HepG2 (cell line): ENCODE measurements around the gene CEP89. TPM values are rescaled to one million over a fixed set of nuclear protein-coding genes. Genes with fewer than 3 reads are reported as not detected.

ENCODE experiments used
- BHLHE40 ChIP-seq: IDR thresholded peaks from 2 replicates; pipeline ENCODE4 v1.6.1; 2011; ENCODE audit warnings: low read length, improper control_type of control experiment
- CREB1 ChIP-seq, 2 experiments: fragments of 450-650 bp in 1 of 2; IDR thresholded peaks; 2 replicates each; pipeline ENCODE4 v1.6.1; 2016 to 2017; ENCODE audit warnings: control low read depth in 1 of 2, mild to moderate bottlenecking in 1 of 2, missing compliant biosample characterization in 1 of 2, missing genetic modification characterization in 1 of 2
- FOXC1 ChIP-seq: sonication (generic); formaldehyde crosslinking; IDR thresholded peaks from 2 replicates; pipeline ENCODE4 v1.8.0; 2022; ENCODE audit warnings: mild to moderate bottlenecking, missing genetic modification reagents, borderline replicate concordance
- FOXO1 ChIP-seq: sonication (generic); formaldehyde crosslinking; IDR thresholded peaks from 2 replicates; pipeline ENCODE4 v1.4.0; 2020; ENCODE audit warnings: missing genetic modification reagents
- FOXP1 ChIP-seq, 2 experiments: fragments of 450-650 bp in 1 of 2; IDR thresholded peaks; 2 replicates each; pipeline ENCODE4 v1.6.1; 2017 to 2018; ENCODE audit warnings: antibody characterized with exemption in 1 of 2
- IRF2 ChIP-seq: IDR thresholded peaks from 2 replicates; pipeline ENCODE4 v1.6.1; 2018; ENCODE audit warnings: missing genetic modification reagents, missing compliant biosample characterization
- KAT7 ChIP-seq: IDR thresholded peaks from 2 replicates; pipeline ENCODE4 v1.6.1; 2018; ENCODE audit warnings: borderline replicate concordance, missing compliant biosample characterization
- KLF16 ChIP-seq, 2 experiments: sonication (generic) in 1 of 2; formaldehyde crosslinking in 1 of 2; IDR thresholded peaks; 2 replicates each; pipeline versions ENCODE4 v1.6.1 to v1.8.0; 2016 to 2023; ENCODE audit warnings: missing genetic modification reagents in 2 of 2, missing compliant biosample characterization in 1 of 2
- RAD21 ChIP-seq: fragments of 450-650 bp; formaldehyde crosslinking; IDR thresholded peaks from 2 replicates; pipeline ENCODE4 v1.5.0; 2020; ENCODE audit warnings: mild to moderate bottlenecking
- RXRA ChIP-seq: sonication (generic); formaldehyde crosslinking; IDR thresholded peaks from 2 replicates; pipeline ENCODE4 v1.5.1; 2020; ENCODE audit warnings: missing genetic modification reagents
- TRIM24 ChIP-seq: sonication (generic); formaldehyde crosslinking; IDR thresholded peaks from 2 replicates; pipeline ENCODE4 v1.8.0; 2022; ENCODE audit warnings: mild to moderate bottlenecking, missing genetic modification reagents
- ZC3H13 ChIP-seq: sonication (generic); formaldehyde crosslinking; IDR thresholded peaks from 2 replicates; pipeline ENCODE4 v1.8.1; 2023; ENCODE audit warnings: mild to moderate bottlenecking, missing genetic modification reagents, moderate library complexity
- ZNF263 ChIP-seq: sonication (generic); formaldehyde crosslinking; IDR thresholded peaks from 2 replicates; pipeline ENCODE4 v1.4.0; 2020; ENCODE audit warnings: missing genetic modification reagents
- ZNF264 ChIP-seq: sonication (generic); formaldehyde crosslinking; IDR thresholded peaks from 2 replicates; pipeline ENCODE4 v1.4.0; 2020; ENCODE audit warnings: missing genetic modification reagents
- ZNF343 ChIP-seq: sonication (generic); formaldehyde crosslinking; IDR thresholded peaks from 2 replicates; pipeline ENCODE4 v1.4.0; 2020; ENCODE audit warnings: mild to moderate bottlenecking, missing genetic modification reagents
- ZNF382 ChIP-seq: sonication (generic); formaldehyde crosslinking; IDR thresholded peaks from 2 replicates; pipeline ENCODE4 v1.5.0; 2020; ENCODE audit warnings: missing genetic modification reagents, mild to moderate bottlenecking, borderline replicate concordance
- ZNF766 ChIP-seq: sonication (generic); formaldehyde crosslinking; IDR thresholded peaks from 2 replicates; pipeline ENCODE4 v1.5.0; 2020; ENCODE audit warnings: missing genetic modification reagents, borderline replicate concordance
- ZNF788 ChIP-seq: sonication (generic); formaldehyde crosslinking; IDR thresholded peaks from 2 replicates; pipeline ENCODE4 v1.5.0; 2020; ENCODE audit warnings: mild to moderate bottlenecking, missing genetic modification reagents, borderline replicate concordance
- ZSCAN30 ChIP-seq: sonication (generic); formaldehyde crosslinking; IDR thresholded peaks from 2 replicates; pipeline ENCODE4 v1.5.0; 2020; ENCODE audit warnings: mild to moderate bottlenecking, missing genetic modification reagents
- polyA plus RNA-seq, 8 experiments: library from polyadenylated mRNA; depleted of rRNA in 3 of 8; stranded (reverse) in 7 of 8; unstranded in 1 of 8; fragments of >200 nt; fragmentation: Illumina TruSeq in 4 of 8; extraction: Trizol in 4 of 8; gene quantifications; 2 replicates each; pipeline versions ENCODE4 v1.2.1 to v1.2.3, GENCODE V29; 2011 to 2016; ENCODE audit warnings: low read depth in 4 of 8, missing spikeins in 1 of 8, mixed read lengths in 1 of 8; ENCODE audit not compliant: insufficient read depth in 1 of 8
- total RNA-seq, 5 experiments: library from RNA; depleted of rRNA; stranded (reverse); fragments of >200 nt; fragmentation: Illumina TruSeq; extraction: Trizol; gene quantifications; 2 replicates each; pipeline ENCODE4 v1.2.3, GENCODE V29; 2016; ENCODE audit warnings: low read depth in 1 of 5
- TF ChIP-seq, protein P1 (sequence below): sonication (generic); formaldehyde crosslinking; IDR thresholded peaks from 2 replicates; pipeline ENCODE4 v1.4.0; 2020; ENCODE audit warnings: mild to moderate bottlenecking, missing genetic modification reagents
- TF ChIP-seq, protein P2 (sequence below): sonication (generic); formaldehyde crosslinking; IDR thresholded peaks from 2 replicates; pipeline ENCODE4 v1.8.0; 2022; ENCODE audit warnings: low read depth, missing genetic modification reagents
- TF ChIP-seq, protein P3 (sequence below): sonication (generic); formaldehyde crosslinking; IDR thresholded peaks from 2 replicates; pipeline ENCODE4 v1.4.0; 2020; ENCODE audit warnings: missing genetic modification reagents
- TF ChIP-seq, protein P4 (sequence below): sonication (generic); IDR thresholded peaks from 2 replicates; pipeline ENCODE4 v1.6.1; 2016; ENCODE audit warnings: low read depth, borderline replicate concordance
- TF ChIP-seq, protein P5 (sequence below): sonication (generic); formaldehyde crosslinking; IDR thresholded peaks from 2 replicates; pipeline ENCODE4 v1.8.0; 2023; ENCODE audit warnings: mild to moderate bottlenecking, missing genetic modification reagents

The CEP89 gene
- total and polyA plus RNA-seq, 2 of the 13 experiments (the other 11 are each of a cell fraction or from before 2014, with no cell fraction given) = 7.2 to 10.9 TPM

DNA sequence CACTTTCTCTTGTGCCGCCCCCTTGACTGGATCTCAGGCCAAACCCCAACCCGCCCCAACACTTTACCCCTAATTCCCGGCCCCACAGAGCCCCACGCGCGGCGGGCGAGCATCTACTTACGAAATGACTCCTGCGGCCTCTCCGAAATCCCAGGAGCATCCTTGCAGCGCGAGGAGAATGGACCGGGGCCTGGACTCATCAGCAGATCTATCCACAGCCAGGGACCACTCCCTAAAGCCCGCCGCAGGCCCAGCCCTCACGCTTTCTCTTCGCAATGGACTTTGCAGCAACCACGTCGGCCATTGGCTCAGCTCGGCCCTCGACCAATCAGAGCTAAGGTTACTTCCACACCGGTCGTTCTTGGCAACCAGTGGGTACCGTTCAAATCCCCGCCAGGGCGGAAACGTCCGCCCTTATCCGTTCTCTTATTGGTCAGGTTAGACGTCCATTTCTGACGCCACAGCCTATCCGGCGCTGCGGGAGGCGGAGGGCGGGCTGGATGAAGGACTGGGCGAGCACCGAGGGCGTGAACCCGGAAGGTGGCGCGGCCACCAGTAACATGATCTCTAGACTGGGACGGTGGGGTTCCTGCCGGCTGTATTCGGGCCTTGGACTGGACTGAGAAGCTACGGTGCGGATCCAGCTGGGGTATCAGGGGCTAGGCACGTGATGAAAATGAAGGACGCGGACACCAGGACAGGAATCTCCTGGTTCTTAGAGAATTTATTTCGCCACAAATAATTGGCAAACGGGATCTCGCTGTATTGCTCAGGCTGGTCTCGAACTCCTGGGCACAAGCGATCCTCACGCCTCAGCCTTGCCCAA lies at the start of gene CEP89, which contains the start of gene FAAP24 (continued):
- TF ChIP-seq, protein P1, sequence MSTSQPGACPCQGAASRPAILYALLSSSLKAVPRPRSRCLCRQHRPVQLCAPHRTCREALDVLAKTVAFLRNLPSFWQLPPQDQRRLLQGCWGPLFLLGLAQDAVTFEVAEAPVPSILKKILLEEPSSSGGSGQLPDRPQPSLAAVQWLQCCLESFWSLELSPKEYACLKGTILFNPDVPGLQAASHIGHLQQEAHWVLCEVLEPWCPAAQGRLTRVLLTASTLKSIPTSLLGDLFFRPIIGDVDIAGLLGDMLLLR (CRISPR knock-in tag) = no peak
- TF ChIP-seq TRIM24 = no peak
- TF ChIP-seq, protein P2, sequence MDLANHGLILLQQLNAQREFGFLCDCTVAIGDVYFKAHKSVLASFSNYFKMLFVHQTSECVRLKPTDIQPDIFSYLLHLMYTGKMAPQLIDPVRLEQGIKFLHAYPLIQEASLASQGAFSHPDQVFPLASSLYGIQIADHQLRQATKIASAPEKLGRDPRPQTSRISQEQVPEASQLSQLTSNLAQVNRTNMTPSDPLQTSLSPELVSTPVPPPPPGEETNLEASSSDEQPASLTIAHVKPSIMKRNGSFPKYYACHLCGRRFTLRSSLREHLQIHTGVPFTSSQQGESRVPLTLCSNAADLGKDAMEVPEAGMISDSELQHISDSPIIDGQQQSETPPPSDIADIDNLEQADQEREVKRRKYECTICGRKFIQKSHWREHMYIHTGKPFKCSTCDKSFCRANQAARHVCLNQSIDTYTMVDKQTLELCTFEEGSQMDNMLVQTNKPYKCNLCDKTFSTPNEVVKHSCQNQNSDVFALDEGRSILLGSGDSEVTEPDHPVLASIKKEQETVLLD = peak; percentile 78; the same call in 1 of the 2 replicates
- TF ChIP-seq CREB1 (IDR thresholded peaks at IDR 0.05) = peak; percentile 90
- peak; percentile 96 for TF ChIP-seq CREB1 (CRISPR knock-in tag; IDR thresholded peaks at IDR 0.05)
- TF ChIP-seq, protein P3, sequence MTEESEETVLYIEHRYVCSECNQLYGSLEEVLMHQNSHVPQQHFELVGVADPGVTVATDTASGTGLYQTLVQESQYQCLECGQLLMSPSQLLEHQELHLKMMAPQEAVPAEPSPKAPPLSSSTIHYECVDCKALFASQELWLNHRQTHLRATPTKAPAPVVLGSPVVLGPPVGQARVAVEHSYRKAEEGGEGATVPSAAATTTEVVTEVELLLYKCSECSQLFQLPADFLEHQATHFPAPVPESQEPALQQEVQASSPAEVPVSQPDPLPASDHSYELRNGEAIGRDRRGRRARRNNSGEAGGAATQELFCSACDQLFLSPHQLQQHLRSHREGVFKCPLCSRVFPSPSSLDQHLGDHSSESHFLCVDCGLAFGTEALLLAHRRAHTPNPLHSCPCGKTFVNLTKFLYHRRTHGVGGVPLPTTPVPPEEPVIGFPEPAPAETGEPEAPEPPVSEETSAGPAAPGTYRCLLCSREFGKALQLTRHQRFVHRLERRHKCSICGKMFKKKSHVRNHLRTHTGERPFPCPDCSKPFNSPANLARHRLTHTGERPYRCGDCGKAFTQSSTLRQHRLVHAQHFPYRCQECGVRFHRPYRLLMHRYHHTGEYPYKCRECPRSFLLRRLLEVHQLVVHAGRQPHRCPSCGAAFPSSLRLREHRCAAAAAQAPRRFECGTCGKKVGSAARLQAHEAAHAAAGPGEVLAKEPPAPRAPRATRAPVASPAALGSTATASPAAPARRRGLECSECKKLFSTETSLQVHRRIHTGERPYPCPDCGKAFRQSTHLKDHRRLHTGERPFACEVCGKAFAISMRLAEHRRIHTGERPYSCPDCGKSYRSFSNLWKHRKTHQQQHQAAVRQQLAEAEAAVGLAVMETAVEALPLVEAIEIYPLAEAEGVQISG (CRISPR knock-in tag) = peak; percentile 78
- TF ChIP-seq IRF2 (CRISPR knock-in tag) = peak; percentile 49; the same call in 1 of the 2 replicates
- TF ChIP-seq FOXO1 (CRISPR knock-in tag) = no peak
- no peak for TF ChIP-seq RAD21
- peak; percentile 92 for TF ChIP-seq ZC3H13
- TF ChIP-seq BHLHE40 = no peak
- TF ChIP-seq, protein P4, sequence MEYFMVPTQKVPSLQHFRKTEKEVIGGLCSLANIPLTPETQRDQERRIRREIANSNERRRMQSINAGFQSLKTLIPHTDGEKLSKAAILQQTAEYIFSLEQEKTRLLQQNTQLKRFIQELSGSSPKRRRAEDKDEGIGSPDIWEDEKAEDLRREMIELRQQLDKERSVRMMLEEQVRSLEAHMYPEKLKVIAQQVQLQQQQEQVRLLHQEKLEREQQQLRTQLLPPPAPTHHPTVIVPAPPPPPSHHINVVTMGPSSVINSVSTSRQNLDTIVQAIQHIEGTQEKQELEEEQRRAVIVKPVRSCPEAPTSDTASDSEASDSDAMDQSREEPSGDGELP = no peak
- TF ChIP-seq ZNF264 (CRISPR knock-in tag) = no peak
- peak; percentile 72; the same call in 1 of the 2 replicates for TF ChIP-seq FOXC1 (CRISPR knock-in tag)
- TF ChIP-seq, protein P5, sequence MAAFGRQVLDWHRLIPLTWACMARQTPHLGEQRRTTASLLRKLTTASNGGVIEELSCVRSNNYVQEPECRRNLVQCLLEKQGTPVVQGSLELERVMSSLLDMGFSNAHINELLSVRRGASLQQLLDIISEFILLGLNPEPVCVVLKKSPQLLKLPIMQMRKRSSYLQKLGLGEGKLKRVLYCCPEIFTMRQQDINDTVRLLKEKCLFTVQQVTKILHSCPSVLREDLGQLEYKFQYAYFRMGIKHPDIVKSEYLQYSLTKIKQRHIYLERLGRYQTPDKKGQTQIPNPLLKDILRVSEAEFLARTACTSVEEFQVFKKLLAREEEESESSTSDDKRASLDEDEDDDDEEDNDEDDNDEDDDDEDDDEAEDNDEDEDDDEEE (CRISPR knock-in tag) = no peak
- peak; percentile 92 for TF ChIP-seq RXRA
- TF ChIP-seq ZSCAN30 (CRISPR knock-in tag) = no peak
- TF ChIP-seq ZNF343 = no peak
- TF ChIP-seq FOXP1 (IDR thresholded peaks at IDR 0.05) = no peak
- no peak for TF ChIP-seq FOXP1 (CRISPR knock-in tag; IDR thresholded peaks at IDR 0.05)
- TF ChIP-seq ZNF382 = no peak
- peak in 1 of 2 experiments; percentile 93; a peak in 2 of 4 replicates for TF ChIP-seq KLF16 (CRISPR knock-in tag; IDR thresholded peaks at IDR 0.05)
- TF ChIP-seq KAT7 (CRISPR knock-in tag) = no peak
- TF ChIP-seq ZNF263 (CRISPR knock-in tag) = no peak
- TF ChIP-seq ZNF766 (CRISPR knock-in tag) = no peak
- peak; percentile 75; the same call in 1 of the 2 replicates for TF ChIP-seq ZNF788
